Trophoblast cell (in vitro differentiated cells and primary cell): ENCODE data around the gene ZNF215.

Experiments used
- DNase-seq, 2 donors: peaks; one replicate each; pipeline ENCODE4 v3.0.0-alpha.2; 2016
- H2AFZ ChIP-seq: 2 replicates; pipeline ENCODE4 v1.6.1; 2013; ENCODE audit warnings: low read length, moderate library complexity, mild to moderate bottlenecking; ENCODE audit not compliant: insufficient read depth, poor library complexity
- H2AK5ac ChIP-seq: 2 replicates; pipeline ENCODE4 v1.6.1; 2013; ENCODE audit warnings: mild to moderate bottlenecking, low read length
- H2BK120ac ChIP-seq: 2 replicates; pipeline ENCODE4 v1.6.1; 2013; ENCODE audit warnings: low read length, mild to moderate bottlenecking, moderate library complexity; ENCODE audit not compliant: insufficient read depth, poor library complexity
- H2BK12ac ChIP-seq: 2 replicates; pipeline ENCODE4 v1.6.1; 2013; ENCODE audit warnings: mild to moderate bottlenecking, low read length, moderate library complexity
- H2BK5ac ChIP-seq: 2 replicates; pipeline ENCODE4 v1.6.1; 2013; ENCODE audit warnings: low read length, low read depth, moderate library complexity, mild to moderate bottlenecking; ENCODE audit not compliant: poor library complexity
- H3K14ac ChIP-seq: 2 replicates; pipeline ENCODE4 v1.6.1; 2013; ENCODE audit warnings: mild to moderate bottlenecking, low read length
- H3K18ac ChIP-seq: 2 replicates; pipeline ENCODE4 v1.6.1; 2013; ENCODE audit warnings: mild to moderate bottlenecking, low read length
- H3K23ac ChIP-seq: 2 replicates; pipeline ENCODE4 v1.6.1; 2013; ENCODE audit warnings: low read length
- H3K27ac ChIP-seq: 2 replicates; pipeline ENCODE4 v1.5.1; 2013; ENCODE audit warnings: low read depth, mild to moderate bottlenecking, inconsistent platforms, low read length, moderate library complexity
- H3K27me3 ChIP-seq: 2 replicates; pipeline ENCODE4 v1.6.1; 2013; ENCODE audit warnings: inconsistent platforms, mild to moderate bottlenecking, low read length, moderate library complexity; ENCODE audit not compliant: insufficient read depth
- H3K36me3 ChIP-seq, 2 experiments: 1 replicate in 1 of 2; 2 replicates in 1 of 2; pipeline ENCODE4 v1.6.1; 2013; ENCODE audit warnings: low read length in 2 of 2, mild to moderate bottlenecking in 2 of 2, moderate library complexity in 1 of 2; ENCODE audit not compliant: insufficient read depth in 2 of 2, control insufficient read depth in 1 of 2
- H3K4ac ChIP-seq: 2 replicates; pipeline ENCODE4 v1.6.1; 2013; ENCODE audit warnings: low read depth, mild to moderate bottlenecking, low read length, moderate library complexity
- H3K4me1 ChIP-seq, 2 experiments: 1 replicate in 1 of 2; 2 replicates in 1 of 2; pipeline ENCODE4 v1.6.1; 2013; ENCODE audit warnings: low read length in 2 of 2, mild to moderate bottlenecking in 2 of 2, moderate library complexity in 1 of 2; ENCODE audit not compliant: insufficient read depth in 2 of 2, control insufficient read depth in 1 of 2
- H3K4me2 ChIP-seq: 2 replicates; pipeline ENCODE4 v1.6.1; 2013; ENCODE audit warnings: inconsistent platforms, mild to moderate bottlenecking, low read length, moderate library complexity
- H3K4me3 ChIP-seq: 2 replicates; pipeline ENCODE4 v1.5.1; 2013; ENCODE audit warnings: mild to moderate bottlenecking, low read depth, low read length, inconsistent platforms
- H3K79me1 ChIP-seq: one replicate; pipeline ENCODE4 v1.6.1; 2013; ENCODE audit warnings: low read length
- H3K79me2 ChIP-seq: 2 replicates; pipeline ENCODE4 v1.6.1; 2013; ENCODE audit warnings: low read length, mild to moderate bottlenecking; ENCODE audit not compliant: control insufficient read depth, insufficient read depth, poor library complexity
- H3K9ac ChIP-seq: 2 replicates; pipeline ENCODE4 v1.6.1; 2013; ENCODE audit warnings: mild to moderate bottlenecking, low read length
- H3K9me3 ChIP-seq: 2 replicates; pipeline ENCODE4 v1.6.1; 2013; ENCODE audit warnings: low read depth, mild to moderate bottlenecking, control low read depth, inconsistent platforms, low read length; ENCODE audit not compliant: insufficient read depth
- H4K12ac ChIP-seq: 2 replicates; pipeline ENCODE4 v1.6.1; 2013; ENCODE audit warnings: low read depth, mild to moderate bottlenecking, low read length, moderate library complexity
- H4K8ac ChIP-seq: 2 replicates; pipeline ENCODE4 v1.6.1; 2013; ENCODE audit warnings: low read depth, mild to moderate bottlenecking, low read length, moderate library complexity
- H4K91ac ChIP-seq: one replicate; pipeline ENCODE4 v1.6.1; 2013; ENCODE audit warnings: low read depth, mild to moderate bottlenecking, low read length, moderate library complexity
- WGBS: extraction: QIAGEN DNeasy Blood & Tissue Kit; methylation state at CpG from one replicate; pipeline ENCODE4 v1.1.7; 2013; ENCODE audit warnings: missing lambda C conversion rate; ENCODE audit not compliant: insufficient read length, insufficient coverage; ENCODE audit errors: extremely low coverage; 5-methylcytosine and 5-hydroxymethylcytosine counted together

The ZNF215 gene

DNA sequence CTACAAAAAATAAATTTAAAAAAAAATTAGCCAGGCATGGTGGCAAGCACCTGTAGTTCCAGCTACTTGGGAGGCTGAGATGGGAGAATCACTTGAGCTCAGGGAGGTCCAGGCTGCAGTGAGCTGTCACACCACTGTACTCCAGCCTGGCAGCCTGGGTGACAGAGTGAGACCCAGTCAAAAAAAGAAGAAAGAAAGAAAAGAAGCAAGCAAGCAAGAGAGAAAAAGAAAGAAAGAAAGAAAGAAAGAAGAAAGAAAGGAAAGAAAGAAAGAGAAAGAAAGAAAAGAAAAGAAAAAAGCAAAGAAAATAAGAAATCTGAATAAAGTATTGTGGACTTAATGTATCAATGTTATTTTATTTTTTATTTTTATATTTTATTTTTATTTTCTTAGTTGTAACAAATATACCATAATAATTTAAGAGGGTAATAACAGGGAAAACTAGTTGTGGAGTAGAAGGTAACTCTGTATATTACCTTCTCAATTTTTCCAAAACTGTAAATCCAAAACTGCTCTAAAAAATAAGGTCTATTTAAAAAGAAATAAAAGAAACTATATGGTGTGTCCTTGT lies 1.1 kb upstream of the ZNF215 start:
- Histone ChIP-seq H3K14ac (no peak overlapping the region), H3K9me3 (no peaks in the 10 kb centered on the region), H2BK120ac (no peak overlapping the region)

DNA sequence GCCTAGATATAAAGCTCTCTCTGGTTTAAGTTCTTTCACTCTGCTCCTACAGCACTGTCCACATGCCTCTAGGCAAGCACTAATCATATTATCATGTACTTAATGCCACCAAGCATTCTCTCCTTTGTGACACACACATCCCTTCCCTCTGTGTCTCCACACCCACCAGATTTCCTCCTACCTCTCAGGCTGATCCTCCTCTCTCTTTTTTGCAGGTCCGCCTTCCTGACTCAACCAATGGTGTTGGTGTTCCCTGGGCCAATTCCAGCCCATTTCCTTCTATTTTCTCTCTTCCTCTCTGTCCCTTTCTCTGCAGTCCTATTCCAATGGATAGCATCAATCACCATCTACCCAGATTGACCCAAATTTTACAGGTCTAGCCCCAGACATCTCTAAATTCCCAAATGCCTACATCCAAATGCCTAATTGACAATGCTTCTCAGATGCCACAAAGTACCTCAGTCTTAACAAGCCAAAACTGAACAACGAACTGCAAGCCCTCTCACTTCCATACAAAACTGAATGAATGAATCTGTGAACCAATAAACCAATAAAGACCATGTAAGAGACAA lies 504 bp upstream of the ZNF215 start:
- H2BK12ac ChIP-seq = no peak overlapping the region
- no peak overlapping the region for H2BK5ac ChIP-seq
- H3K4me1 ChIP-seq = peaks cover 0 to 8% of the 10 kb centered on the region in 2 experiments
- H3K18ac ChIP-seq = no peak overlapping the region
- H3K36me3 ChIP-seq = no peaks in the 10 kb centered on the region
- H3K4me2 ChIP-seq = peak overlapping the region; percentile 71
- H3K23ac ChIP-seq = no peak overlapping the region
- H4K8ac ChIP-seq = peak overlapping the region; percentile 26
- H3K27me3 ChIP-seq = no peaks in the 10 kb centered on the region
- no peaks in the 10 kb centered on the region for H3K9me3 ChIP-seq
- no peak overlapping the region for H3K4ac ChIP-seq
- peaks cover 3% of the 10 kb centered on the region for H3K79me1 ChIP-seq
- no peak overlapping the region for H2AFZ ChIP-seq
- no peak overlapping the region for H3K27ac ChIP-seq
- peak; percentile 35 to 71 for DNase-seq
- H3K14ac ChIP-seq = no peak overlapping the region
- WGBS = no CpG with 5 or more reads among the region's 2 CpGs
- H2AK5ac ChIP-seq = no peak overlapping the region
- H3K9ac ChIP-seq = no peak overlapping the region
- no peak overlapping the region for H2BK120ac ChIP-seq
- H4K91ac ChIP-seq = no peak overlapping the region
- peaks cover 3% of the 10 kb centered on the region for H3K79me2 ChIP-seq
- no peak overlapping the region for H3K4me3 ChIP-seq
- no peak overlapping the region for H4K12ac ChIP-seq

More for the DNA sequence above, 1.1 kb upstream of the ZNF215 start:
- H3K9ac ChIP-seq = no peak overlapping the region
- no peak overlapping the region for H4K8ac ChIP-seq
- H2AFZ ChIP-seq = no peak overlapping the region
- H3K4me3 ChIP-seq = no peak overlapping the region
- no peak overlapping the region for H3K27ac ChIP-seq
- no peak overlapping the region for H3K4me2 ChIP-seq
- no peak overlapping the region for H3K18ac ChIP-seq
- no peak overlapping the region for H3K4ac ChIP-seq
- no peaks in the 10 kb centered on the region for H3K36me3 ChIP-seq
- no peak overlapping the region for H4K91ac ChIP-seq
- H3K79me2 ChIP-seq = peaks cover 3% of the 10 kb centered on the region
- no peak overlapping the region for H3K23ac ChIP-seq
- H3K27me3 ChIP-seq = no peaks in the 10 kb centered on the region
- DNase-seq = no peak
- no peak overlapping the region for H2BK12ac ChIP-seq
- H2BK5ac ChIP-seq = no peak overlapping the region
- H3K79me1 ChIP-seq = peaks cover 3% of the 10 kb centered on the region
- H4K12ac ChIP-seq = no peak overlapping the region
- H3K4me1 ChIP-seq = peaks cover 0 to 8% of the 10 kb centered on the region in 2 experiments
- H2AK5ac ChIP-seq = no peak overlapping the region

DNA sequence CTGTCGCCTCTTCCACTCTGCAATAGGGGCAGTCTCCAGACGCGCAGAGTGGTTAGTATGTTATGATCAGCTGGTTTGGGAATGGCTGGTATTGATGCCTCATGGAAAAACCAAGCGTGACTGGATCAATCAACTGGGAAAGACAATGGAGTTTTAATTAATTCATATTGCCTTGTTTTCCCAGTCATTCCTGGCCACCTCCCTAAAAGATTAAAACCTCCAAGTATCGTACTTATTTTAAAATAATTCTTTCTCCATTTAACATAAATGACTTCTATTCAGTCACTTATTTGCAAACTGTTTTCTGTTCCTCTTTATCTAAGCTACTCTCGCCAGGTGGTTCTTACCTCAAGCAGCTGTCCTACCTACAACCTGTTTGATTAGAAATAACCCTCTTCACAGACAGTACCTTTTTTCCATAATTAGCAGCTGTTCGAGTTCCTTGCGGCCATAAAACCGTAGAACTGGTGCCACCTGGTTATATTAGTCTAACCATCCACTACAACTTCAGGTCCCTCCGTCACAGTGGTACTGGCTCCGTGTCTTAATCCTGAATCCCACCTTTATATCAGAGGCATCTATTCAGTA lies 898 bp downstream of the ZNF215 start:
- H3K14ac ChIP-seq = no peak overlapping the region
- H3K4me2 ChIP-seq = peak overlapping the region; percentile 71
- H2BK5ac ChIP-seq = no peak overlapping the region
- no peak overlapping the region for H2BK12ac ChIP-seq
- H3K9ac ChIP-seq = peak overlapping the region; percentile 3
- no peak overlapping the region for H3K4ac ChIP-seq
- no peaks in the 10 kb centered on the region for H3K36me3 ChIP-seq
- H3K18ac ChIP-seq = no peak overlapping the region
- DNase-seq = peak in 1 of 2 donors; percentile 52
- H3K79me1 ChIP-seq = peaks cover 3% of the 10 kb centered on the region
- no peaks in the 10 kb centered on the region for H3K27me3 ChIP-seq
- H3K23ac ChIP-seq = no peak overlapping the region
- peaks cover 3% of the 10 kb centered on the region for H3K79me2 ChIP-seq
- H3K4me1 ChIP-seq = peaks cover under 1 to 9% of the 10 kb centered on the region in 2 experiments
- no peaks in the 10 kb centered on the region for H3K9me3 ChIP-seq
- H2BK120ac ChIP-seq = no peak overlapping the region
- no peak overlapping the region for H2AK5ac ChIP-seq
- H2AFZ ChIP-seq = peak overlapping the region; percentile 81
- no peak overlapping the region for H3K27ac ChIP-seq
- H3K4me3 ChIP-seq = peak overlapping the region; percentile 79
- no peak overlapping the region for H4K8ac ChIP-seq
- WGBS = 100% methylated on average over 1 of the region's 11 CpGs
- H4K91ac ChIP-seq = no peak overlapping the region
- no peak overlapping the region for H4K12ac ChIP-seq

DNA sequence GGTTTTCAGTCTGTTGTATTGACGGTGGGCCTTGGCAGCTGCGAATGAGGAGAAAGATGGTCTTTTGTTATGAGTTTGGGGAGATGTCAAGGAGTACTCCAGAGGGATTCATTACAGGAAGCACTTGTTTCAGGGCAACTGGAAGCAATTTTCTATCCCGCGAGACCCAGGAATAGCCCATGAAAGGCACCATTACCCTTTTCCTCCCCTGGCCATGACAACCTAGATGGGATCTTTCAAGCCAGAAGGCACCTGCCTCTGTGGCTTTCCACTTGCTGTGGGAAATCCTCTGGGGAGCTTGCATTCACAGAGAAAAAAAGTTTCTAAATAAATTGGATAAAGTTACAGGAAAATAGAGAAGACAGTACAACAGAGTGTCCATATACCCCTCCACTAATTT lies 2.7 kb downstream of the ZNF215 start:
- no peak overlapping the region for H2BK5ac ChIP-seq
- WGBS = no CpG with 5 or more reads among the region's 4 CpGs
- H2AFZ ChIP-seq = no peak overlapping the region
- no peak overlapping the region for H4K91ac ChIP-seq
- no peak overlapping the region for H3K9ac ChIP-seq
- no peak overlapping the region for H3K4ac ChIP-seq
- H3K4me2 ChIP-seq = no peak overlapping the region
- no peak for DNase-seq
- H3K18ac ChIP-seq = no peak overlapping the region
- H3K4me3 ChIP-seq = no peak overlapping the region
- no peaks in the 10 kb centered on the region for H3K27me3 ChIP-seq
- H3K14ac ChIP-seq = no peak overlapping the region
- H2BK120ac ChIP-seq = no peak overlapping the region
- H3K79me2 ChIP-seq = peaks cover 3% of the 10 kb centered on the region
- H3K27ac ChIP-seq = no peak overlapping the region
- peaks cover 3% of the 10 kb centered on the region for H3K79me1 ChIP-seq
- peaks cover 2 to 12% of the 10 kb centered on the region in 2 experiments for H3K4me1 ChIP-seq
- no peak overlapping the region for H4K8ac ChIP-seq
- H3K9me3 ChIP-seq = no peaks in the 10 kb centered on the region
- H4K12ac ChIP-seq = no peak overlapping the region
- no peak overlapping the region for H2AK5ac ChIP-seq
- no peaks in the 10 kb centered on the region for H3K36me3 ChIP-seq
- no peak overlapping the region for H2BK12ac ChIP-seq
- no peak overlapping the region for H3K23ac ChIP-seq
